ENCODE results near the gene PRTG.

DNA sequence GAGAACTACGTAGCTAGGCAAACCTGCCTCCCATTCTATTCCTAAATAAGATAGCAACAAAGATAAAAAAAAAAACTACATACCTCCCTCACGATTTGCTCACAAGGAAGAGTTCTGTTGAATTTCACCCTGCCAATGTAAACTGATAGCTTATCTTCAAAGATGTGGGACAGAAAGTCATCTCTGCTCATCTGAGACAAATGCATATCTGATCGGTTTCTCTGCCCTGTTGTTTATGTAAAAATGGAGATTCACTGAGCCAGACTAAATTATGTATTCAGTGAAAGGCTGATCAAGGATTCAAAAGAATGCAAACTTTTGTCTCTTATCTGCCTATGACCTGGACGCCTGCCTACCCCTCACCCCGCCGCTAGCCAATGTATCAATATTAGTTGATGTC is 166.0 kb downstream of the PRTG start:
- no peak for TF ChIP-seq POLR2A (IDR thresholded peaks at IDR 0.05; ENCODE audit: low read depth, low read length)
- no peak for TF ChIP-seq POLR2AphosphoS5 (IDR thresholded peaks at IDR 0.05; ENCODE audit: low read depth, low read length)
